Astrocyte (in vitro differentiated cells and primary cell): ENCODE data around the gene TMEM238. TPM values are rescaled to one million over a fixed set of nuclear protein-coding genes. Genes with fewer than 3 reads are reported as not detected.

ENCODE experiments used
- DNase-seq: peaks from one replicate; pipeline ENCODE4 v3.0.0-alpha.2; 2010; ENCODE audit warnings: low read depth
- FAIRE-seq: peaks from 2 replicates; lab custom pipeline; 2011; peaks lifted over from hg19 to GRCh38; lab: Jason Lieb, UNC
- H2AFZ ChIP-seq: 2 replicates; pipeline ENCODE4 v1.6.0; 2012; ENCODE audit warnings: low read depth, low read length, inconsistent platforms
- H3K27ac ChIP-seq: 2 replicates; pipeline ENCODE4 v1.5.1; 2011; ENCODE audit warnings: low read depth, low read length, inconsistent platforms
- H3K27me3 ChIP-seq: 2 replicates; pipeline ENCODE4 v1.6.0; 2011; ENCODE audit warnings: low read length, inconsistent platforms; ENCODE audit not compliant: insufficient read depth
- H3K36me3 ChIP-seq: 2 replicates; pipeline ENCODE4 v1.5.1; 2011; ENCODE audit warnings: low read length, inconsistent platforms; ENCODE audit not compliant: insufficient read depth
- H3K4me1 ChIP-seq: 2 replicates; pipeline ENCODE4 v1.5.1; 2011; ENCODE audit warnings: low read length, inconsistent platforms; ENCODE audit not compliant: insufficient read depth
- H3K4me2 ChIP-seq: 2 replicates; pipeline ENCODE4 v1.6.0; 2012; ENCODE audit warnings: low read length, inconsistent platforms
- H3K4me3 ChIP-seq: 2 replicates; pipeline ENCODE4 v1.5.1; 2011; ENCODE audit warnings: low read depth, mild to moderate bottlenecking, low read length, inconsistent platforms; ENCODE audit not compliant: insufficient read depth
- H3K79me2 ChIP-seq: 2 replicates; pipeline ENCODE4 v1.6.0; 2012; ENCODE audit warnings: mild to moderate bottlenecking, low read length, inconsistent platforms; ENCODE audit not compliant: insufficient read depth
- H3K9ac ChIP-seq: 2 replicates; pipeline ENCODE4 v1.6.0; 2012; ENCODE audit warnings: mild to moderate bottlenecking, low read length, inconsistent platforms
- H3K9me3 ChIP-seq: 2 replicates; pipeline ENCODE4 v1.5.1; 2012; ENCODE audit warnings: low read depth, mild to moderate bottlenecking, low read length, inconsistent platforms; ENCODE audit not compliant: insufficient read depth
- H4K20me1 ChIP-seq: 2 replicates; pipeline ENCODE4 v1.6.0; 2012; ENCODE audit warnings: low read length, inconsistent platforms; ENCODE audit not compliant: insufficient read depth
- H3K27ac Mint-ChIP-seq: one replicate; pipeline ENCODE4 v1.8.0; 2021; ENCODE audit warnings: mild to moderate bottlenecking, mixed read lengths; ENCODE audit not compliant: unreplicated experiment
- H3K27me3 Mint-ChIP-seq: one replicate; pipeline ENCODE4 v1.8.0; 2021; ENCODE audit warnings: low read depth, mixed read lengths; ENCODE audit not compliant: unreplicated experiment
- H3K36me3 Mint-ChIP-seq: one replicate; pipeline ENCODE4 v1.8.0; 2021; ENCODE audit warnings: low read depth, mixed read lengths; ENCODE audit not compliant: unreplicated experiment
- H3K4me1 Mint-ChIP-seq: one replicate; pipeline ENCODE4 v1.8.0; 2021; ENCODE audit warnings: low read depth, mixed read lengths; ENCODE audit not compliant: unreplicated experiment
- H3K4me3 Mint-ChIP-seq: one replicate; pipeline ENCODE4 v1.8.0; 2021; ENCODE audit warnings: mild to moderate bottlenecking, moderate library complexity, mixed read lengths; ENCODE audit not compliant: unreplicated experiment
- H3K9me3 Mint-ChIP-seq: one replicate; pipeline ENCODE4 v1.8.0; 2021; ENCODE audit warnings: mild to moderate bottlenecking, mixed read lengths; ENCODE audit not compliant: unreplicated experiment
- EZH2 ChIP-seq: IDR thresholded peaks from 2 replicates; pipeline ENCODE4 v1.6.1; 2012; ENCODE audit warnings: mild to moderate bottlenecking, low read length, inconsistent platforms; ENCODE audit not compliant: insufficient read depth
- total RNA-seq: library from RNA; stranded (reverse); gene quantifications from 2 replicates; pipeline ENCODE4 v1.2.1, GENCODE V29; 2021
- TF ChIP-seq, protein P1 (sequence below): IDR thresholded peaks from 2 replicates; pipeline ENCODE4 v1.5.1; 2011; ENCODE audit warnings: low read depth, mild to moderate bottlenecking, inconsistent platforms, low read length, moderate library complexity; ENCODE audit not compliant: insufficient read depth

The TMEM238 gene
- total RNA-seq, 1 donor from 2014 or later, result 2.1 TPM

DNA sequence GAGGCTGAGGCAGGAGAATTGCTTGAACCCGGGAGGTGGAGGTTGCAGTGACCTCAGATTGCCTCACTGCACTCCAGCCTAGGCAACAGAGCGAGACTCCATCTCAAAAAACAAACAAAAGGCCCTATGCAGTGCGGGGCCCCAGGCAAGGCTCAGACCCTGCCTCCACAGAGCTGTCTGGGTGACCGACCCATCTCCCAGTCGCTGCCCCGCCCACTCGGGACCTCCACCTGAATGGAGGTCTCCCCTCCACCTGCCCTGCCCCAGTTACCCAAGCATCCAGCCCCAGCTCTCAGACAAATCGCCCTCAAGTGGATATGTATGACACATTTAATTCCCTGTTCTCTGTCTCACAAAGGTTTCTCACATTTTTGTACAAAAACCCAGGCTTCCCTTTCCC is 18.8 kb downstream of the TMEM238 start:
- Histone ChIP-seq H3K27ac (no peak overlapping the region), H3K4me3 (no peak overlapping the region), H3K79me2 (peaks cover 31% of the 10 kb centered on the region), H3K4me1 (peaks cover 7% of the 10 kb centered on the region), H3K9me3 (no peaks in the 10 kb centered on the region), H2AFZ (no peak overlapping the region), H3K27me3 (no peaks in the 10 kb centered on the region), H3K36me3 (peaks cover 14% of the 10 kb centered on the region), H4K20me1 (peaks cover 36% of the 10 kb centered on the region), H3K4me2 (no peak overlapping the region), H3K9ac (no peak overlapping the region)
- Mint-ChIP-seq H3K4me1 (peaks cover 14% of the 10 kb centered on the region), H3K9me3 (no peaks in the 10 kb centered on the region), H3K27ac (peak overlapping the region; percentile 47), H3K4me3 (peak overlapping the region; percentile 14), H3K36me3 (peaks cover 12% of the 10 kb centered on the region), H3K27me3 (no peaks in the 10 kb centered on the region)
- no peak for TF ChIP-seq EZH2
- TF ChIP-seq, protein P1, sequence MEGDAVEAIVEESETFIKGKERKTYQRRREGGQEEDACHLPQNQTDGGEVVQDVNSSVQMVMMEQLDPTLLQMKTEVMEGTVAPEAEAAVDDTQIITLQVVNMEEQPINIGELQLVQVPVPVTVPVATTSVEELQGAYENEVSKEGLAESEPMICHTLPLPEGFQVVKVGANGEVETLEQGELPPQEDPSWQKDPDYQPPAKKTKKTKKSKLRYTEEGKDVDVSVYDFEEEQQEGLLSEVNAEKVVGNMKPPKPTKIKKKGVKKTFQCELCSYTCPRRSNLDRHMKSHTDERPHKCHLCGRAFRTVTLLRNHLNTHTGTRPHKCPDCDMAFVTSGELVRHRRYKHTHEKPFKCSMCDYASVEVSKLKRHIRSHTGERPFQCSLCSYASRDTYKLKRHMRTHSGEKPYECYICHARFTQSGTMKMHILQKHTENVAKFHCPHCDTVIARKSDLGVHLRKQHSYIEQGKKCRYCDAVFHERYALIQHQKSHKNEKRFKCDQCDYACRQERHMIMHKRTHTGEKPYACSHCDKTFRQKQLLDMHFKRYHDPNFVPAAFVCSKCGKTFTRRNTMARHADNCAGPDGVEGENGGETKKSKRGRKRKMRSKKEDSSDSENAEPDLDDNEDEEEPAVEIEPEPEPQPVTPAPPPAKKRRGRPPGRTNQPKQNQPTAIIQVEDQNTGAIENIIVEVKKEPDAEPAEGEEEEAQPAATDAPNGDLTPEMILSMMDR, result no peak
- FAIRE-seq (no peak), DNase-seq (no peak)

DNA sequence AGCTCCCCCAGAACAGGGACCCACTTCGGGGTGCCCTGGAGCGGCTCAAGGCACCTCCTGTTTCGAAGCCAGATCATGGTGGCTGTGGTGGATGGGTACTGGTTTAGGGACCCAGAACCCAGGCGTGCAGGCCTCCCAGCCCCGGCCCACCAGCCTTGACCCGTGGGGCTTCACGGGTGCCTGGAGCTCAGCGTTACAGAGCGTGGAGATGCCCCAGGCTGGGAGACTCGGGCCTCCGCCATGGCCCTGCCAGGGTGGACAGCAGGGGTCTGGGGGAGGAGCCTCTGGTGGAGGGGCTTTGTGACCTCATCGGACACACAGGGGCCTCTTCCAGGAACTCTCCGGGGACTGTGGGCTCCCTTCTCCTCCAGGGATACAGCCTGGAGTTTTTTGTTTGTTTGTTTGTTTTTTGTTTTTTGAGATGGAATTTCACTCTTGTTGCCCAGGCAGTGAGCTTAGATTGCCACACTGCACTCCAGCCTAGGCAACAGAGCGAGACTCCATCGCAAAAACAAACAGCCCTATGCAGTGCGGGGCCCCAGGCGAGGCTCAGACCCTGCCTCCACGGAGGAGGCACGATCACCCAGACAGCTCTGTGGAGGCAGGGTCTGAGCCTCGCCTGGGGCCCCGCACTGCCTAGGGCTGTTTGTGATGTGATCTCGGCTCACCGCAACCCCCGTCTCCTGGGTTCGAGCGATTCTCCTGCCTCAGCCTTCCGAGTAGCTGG is 20.9 kb downstream of the TMEM238 start, which contains the start of gene GARIN5B:
TSS of gene GARIN5B (minus strand) at position 271 of the 727 bp plus-strand sequence. CDS start at position 77, 194 bp downstream.
- Mint-ChIP-seq H3K27me3 (peaks cover 8% of the 10 kb centered on the region), H3K27ac (peak within 1 kb of the TSS; percentile 86)

More for the DNA sequence above, 20.9 kb downstream of the TMEM238 start, which contains the start of gene GARIN5B:
- Histone ChIP-seq H3K27ac (no peak within 1 kb of the TSS), H2AFZ (no peak within 1 kb of the TSS), H3K79me2 (peaks cover 12% of the 10 kb centered on the region), H4K20me1 (peaks cover 27% of the 10 kb centered on the region), H3K9me3 (no peaks in the 10 kb centered on the region), H3K27me3 (no peaks in the 10 kb centered on the region), H3K9ac (no peak within 1 kb of the TSS), H3K36me3 (peaks cover 14% of the 10 kb centered on the region), H3K4me1 (no peaks in the 10 kb centered on the region), H3K4me2 (no peak within 1 kb of the TSS), H3K4me3 (no peak within 1 kb of the TSS)
- no peak for FAIRE-seq
- DNase-seq, result no peak
- Mint-ChIP-seq H3K4me1 (peaks cover 14% of the 10 kb centered on the region), H3K36me3 (peaks cover 12% of the 10 kb centered on the region), H3K9me3 (no peaks in the 10 kb centered on the region), H3K4me3 (peak within 1 kb of the TSS; percentile 68)
- TF ChIP-seq, protein P1, result no peak
- TF ChIP-seq EZH2, result no peak
